ENCODE data around the gene TEK. TPM values are rescaled to one million over a fixed set of nuclear protein-coding genes. Genes with fewer than 3 reads are reported as not detected.

TEK gene
- total RNA-seq, 1 donor from 2014 or later: 2.3 TPM

DNA sequence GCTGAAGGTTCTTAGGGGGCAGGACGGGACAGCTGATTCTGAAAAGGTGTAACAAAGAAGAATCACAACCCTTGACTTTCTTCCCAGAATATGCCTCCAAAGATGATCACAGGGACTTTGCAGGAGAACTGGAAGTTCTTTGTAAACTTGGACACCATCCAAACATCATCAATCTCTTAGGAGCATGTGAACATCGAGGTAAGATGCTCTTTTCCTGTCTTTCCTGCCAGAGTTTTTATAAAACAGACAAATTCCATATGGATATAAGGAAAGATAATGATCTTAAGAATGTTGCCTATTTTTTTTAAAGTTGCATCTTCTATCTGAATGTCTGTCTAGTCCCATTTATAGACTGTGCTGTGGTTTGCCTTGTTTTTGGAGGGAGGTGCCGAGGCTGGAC, 100.0 kb downstream of the TEK start:
- peaks cover 11% of the 10 kb centered on the region for H3K4me1 Mint-ChIP-seq (ENCODE audit: low read depth, unreplicated experiment)
- DNase-seq (ENCODE audit: low read depth) (peak; percentile 8), FAIRE-seq (no peak)
- Histone ChIP-seq H3K4me3 (ENCODE audit: insufficient read depth, low read depth, low read length) (no peak overlapping the region), H4K20me1 (ENCODE audit: insufficient read depth, low read length) (no peaks in the 10 kb centered on the region), H3K27ac (ENCODE audit: low read depth, low read length) (no peak overlapping the region), H3K27me3 (ENCODE audit: insufficient read depth, low read length) (no peaks in the 10 kb centered on the region), H3K9ac (ENCODE audit: low read length) (no peak overlapping the region), H3K9me3 (ENCODE audit: insufficient read depth, low read depth, low read length) (no peaks in the 10 kb centered on the region), H2AFZ (ENCODE audit: low read depth, low read length) (no peak overlapping the region), H3K4me1 (ENCODE audit: insufficient read depth, low read length) (peaks cover 7% of the 10 kb centered on the region), H3K4me2 (ENCODE audit: low read length) (no peak overlapping the region), H3K36me3 (ENCODE audit: insufficient read depth, low read length) (no peaks in the 10 kb centered on the region), H3K79me2 (ENCODE audit: insufficient read depth, low read length) (no peaks in the 10 kb centered on the region)
- H3K4me3 Mint-ChIP-seq (ENCODE audit: unreplicated experiment): no peak overlapping the region
- H3K36me3 Mint-ChIP-seq (ENCODE audit: low read depth, unreplicated experiment): no peaks in the 10 kb centered on the region
- TF ChIP-seq EZH2 (IDR thresholded peaks at IDR 0.05; ENCODE audit: insufficient read depth, low read length): no peak
- TF ChIP-seq, protein P1, sequence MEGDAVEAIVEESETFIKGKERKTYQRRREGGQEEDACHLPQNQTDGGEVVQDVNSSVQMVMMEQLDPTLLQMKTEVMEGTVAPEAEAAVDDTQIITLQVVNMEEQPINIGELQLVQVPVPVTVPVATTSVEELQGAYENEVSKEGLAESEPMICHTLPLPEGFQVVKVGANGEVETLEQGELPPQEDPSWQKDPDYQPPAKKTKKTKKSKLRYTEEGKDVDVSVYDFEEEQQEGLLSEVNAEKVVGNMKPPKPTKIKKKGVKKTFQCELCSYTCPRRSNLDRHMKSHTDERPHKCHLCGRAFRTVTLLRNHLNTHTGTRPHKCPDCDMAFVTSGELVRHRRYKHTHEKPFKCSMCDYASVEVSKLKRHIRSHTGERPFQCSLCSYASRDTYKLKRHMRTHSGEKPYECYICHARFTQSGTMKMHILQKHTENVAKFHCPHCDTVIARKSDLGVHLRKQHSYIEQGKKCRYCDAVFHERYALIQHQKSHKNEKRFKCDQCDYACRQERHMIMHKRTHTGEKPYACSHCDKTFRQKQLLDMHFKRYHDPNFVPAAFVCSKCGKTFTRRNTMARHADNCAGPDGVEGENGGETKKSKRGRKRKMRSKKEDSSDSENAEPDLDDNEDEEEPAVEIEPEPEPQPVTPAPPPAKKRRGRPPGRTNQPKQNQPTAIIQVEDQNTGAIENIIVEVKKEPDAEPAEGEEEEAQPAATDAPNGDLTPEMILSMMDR (IDR thresholded peaks at IDR 0.05; ENCODE audit: insufficient read depth, low read depth, low read length): no peak
- H3K9me3 Mint-ChIP-seq (ENCODE audit: unreplicated experiment): no peaks in the 10 kb centered on the region
- peaks cover 3% of the 10 kb centered on the region for H3K27me3 Mint-ChIP-seq (ENCODE audit: low read depth, unreplicated experiment)
- H3K27ac Mint-ChIP-seq (ENCODE audit: unreplicated experiment): no peak overlapping the region

DNA sequence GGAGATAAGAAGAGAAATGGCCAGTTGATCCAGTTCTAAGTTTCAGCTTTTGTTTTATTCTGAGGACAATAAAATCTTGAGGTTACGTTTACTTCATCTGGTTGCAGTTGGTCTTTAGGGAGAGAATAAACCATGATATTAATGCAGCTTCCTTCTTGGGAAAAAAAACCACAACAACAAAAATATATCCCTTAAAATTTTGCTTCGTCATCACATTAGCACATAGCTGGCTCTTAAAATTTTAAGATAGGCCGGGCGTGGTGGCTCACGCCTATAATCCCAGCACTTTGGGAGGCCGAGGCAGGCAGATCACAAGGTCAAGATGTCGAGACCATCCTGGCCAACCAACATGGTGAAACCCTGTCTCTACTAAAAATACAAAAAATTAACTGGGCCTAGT, 101.6 kb downstream of the TEK start:
- Mint-ChIP-seq H3K4me3 (ENCODE audit: unreplicated experiment) (no peak overlapping the region), H3K4me1 (ENCODE audit: low read depth, unreplicated experiment) (peaks cover 5% of the 10 kb centered on the region), H3K36me3 (ENCODE audit: low read depth, unreplicated experiment) (no peaks in the 10 kb centered on the region), H3K9me3 (ENCODE audit: unreplicated experiment) (no peaks in the 10 kb centered on the region), H3K27me3 (ENCODE audit: low read depth, unreplicated experiment) (peaks cover 6% of the 10 kb centered on the region), H3K27ac (ENCODE audit: unreplicated experiment) (no peak overlapping the region)
- DNase-seq (ENCODE audit: low read depth) (no peak), FAIRE-seq (no peak)
- H3K9ac ChIP-seq (ENCODE audit: low read length): no peak overlapping the region
- H3K9me3 ChIP-seq (ENCODE audit: insufficient read depth, low read depth, low read length): no peaks in the 10 kb centered on the region
- H3K27ac ChIP-seq (ENCODE audit: low read depth, low read length): no peak overlapping the region
- no peak overlapping the region for H3K4me2 ChIP-seq (ENCODE audit: low read length)
- no peaks in the 10 kb centered on the region for H4K20me1 ChIP-seq (ENCODE audit: insufficient read depth, low read length)
- no peaks in the 10 kb centered on the region for H3K36me3 ChIP-seq (ENCODE audit: insufficient read depth, low read length)
- no peak overlapping the region for H2AFZ ChIP-seq (ENCODE audit: low read depth, low read length)
- H3K79me2 ChIP-seq (ENCODE audit: insufficient read depth, low read length): no peaks in the 10 kb centered on the region
- no peaks in the 10 kb centered on the region for H3K4me1 ChIP-seq (ENCODE audit: insufficient read depth, low read length)
- H3K27me3 ChIP-seq (ENCODE audit: insufficient read depth, low read length): no peaks in the 10 kb centered on the region
- no peak overlapping the region for H3K4me3 ChIP-seq (ENCODE audit: insufficient read depth, low read depth, low read length)
- TF ChIP-seq, protein P1 (IDR thresholded peaks at IDR 0.05; ENCODE audit: insufficient read depth, low read depth, low read length): no peak
- TF ChIP-seq EZH2 (IDR thresholded peaks at IDR 0.05; ENCODE audit: insufficient read depth, low read length): no peak

DNA sequence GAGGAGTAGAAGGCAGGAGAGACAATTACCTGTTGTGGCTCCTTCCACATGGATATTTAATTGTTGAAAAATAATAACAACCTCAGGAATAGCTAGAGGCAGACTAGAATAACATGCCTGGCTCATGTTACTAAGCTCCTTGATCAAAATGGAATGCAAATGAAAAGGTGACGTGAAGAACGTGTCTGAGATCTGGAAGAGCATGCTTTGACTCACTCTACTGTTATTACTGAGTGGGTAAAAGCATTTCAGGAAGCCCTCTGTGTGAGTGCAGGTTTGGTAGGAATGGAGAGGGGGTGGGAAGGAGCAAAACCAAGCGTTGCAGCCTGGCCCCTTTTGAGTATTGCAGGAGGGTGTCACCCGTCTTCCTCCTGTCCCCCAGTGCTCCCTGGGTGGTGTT, 103.2 kb downstream of the TEK start:
- Histone ChIP-seq H3K79me2 (ENCODE audit: insufficient read depth, low read length) (no peaks in the 10 kb centered on the region), H3K27ac (ENCODE audit: low read depth, low read length) (no peak overlapping the region), H3K27me3 (ENCODE audit: insufficient read depth, low read length) (no peaks in the 10 kb centered on the region), H3K4me2 (ENCODE audit: low read length) (no peak overlapping the region), H4K20me1 (ENCODE audit: insufficient read depth, low read length) (no peaks in the 10 kb centered on the region), H3K36me3 (ENCODE audit: insufficient read depth, low read length) (no peaks in the 10 kb centered on the region), H3K4me1 (ENCODE audit: insufficient read depth, low read length) (no peaks in the 10 kb centered on the region), H3K9me3 (ENCODE audit: insufficient read depth, low read depth, low read length) (no peaks in the 10 kb centered on the region), H3K4me3 (ENCODE audit: insufficient read depth, low read depth, low read length) (no peak overlapping the region), H2AFZ (ENCODE audit: low read depth, low read length) (peak overlapping the region; percentile 21), H3K9ac (ENCODE audit: low read length) (no peak overlapping the region)
- TF ChIP-seq, protein P1 (IDR thresholded peaks at IDR 0.05; ENCODE audit: insufficient read depth, low read depth, low read length): no peak
- TF ChIP-seq EZH2 (IDR thresholded peaks at IDR 0.05; ENCODE audit: insufficient read depth, low read length): no peak
- Mint-ChIP-seq H3K9me3 (ENCODE audit: unreplicated experiment) (no peaks in the 10 kb centered on the region), H3K36me3 (ENCODE audit: low read depth, unreplicated experiment) (no peaks in the 10 kb centered on the region), H3K4me1 (ENCODE audit: low read depth, unreplicated experiment) (peaks cover 5% of the 10 kb centered on the region), H3K27ac (ENCODE audit: unreplicated experiment) (no peak overlapping the region), H3K4me3 (ENCODE audit: unreplicated experiment) (no peak overlapping the region), H3K27me3 (ENCODE audit: low read depth, unreplicated experiment) (peaks cover 6% of the 10 kb centered on the region)
- DNase-seq (ENCODE audit: low read depth) (peak; percentile 15), FAIRE-seq (no peak)
